ENCODE data around the gene CHCHD6.

The CHCHD6 gene

DNA sequence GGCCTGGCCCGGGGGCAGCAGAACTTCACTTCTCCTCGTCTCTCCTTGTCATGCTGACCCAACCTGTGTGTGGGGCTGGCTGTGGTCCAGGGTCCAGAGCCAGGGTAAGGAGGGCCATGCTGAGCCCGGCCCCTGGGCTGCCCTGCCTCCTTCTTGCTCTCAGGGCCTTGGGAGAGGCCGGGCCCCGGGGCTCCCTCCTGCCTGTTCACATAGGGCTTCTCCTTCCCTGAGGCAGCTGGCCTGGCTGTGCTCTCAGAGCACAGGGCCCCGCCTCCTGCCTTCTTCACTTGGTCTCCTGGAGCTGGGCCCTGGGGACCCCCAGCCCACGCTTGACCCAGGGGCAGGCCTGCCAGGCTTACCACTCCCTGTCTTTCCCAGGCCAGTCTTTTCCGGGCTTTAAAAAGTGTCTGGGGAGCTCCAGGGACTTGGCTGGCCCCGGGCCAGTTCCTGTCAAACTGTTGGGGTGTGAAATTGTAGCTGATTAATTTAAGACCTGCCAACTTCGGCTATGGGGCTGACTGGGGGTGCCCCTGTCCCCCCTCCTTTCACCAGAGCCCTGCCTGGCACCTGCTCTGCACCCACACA is 290.7 kb downstream of the CHCHD6 start:
- no peak for DNase-seq (ENCODE audit: low spot score)

DNA sequence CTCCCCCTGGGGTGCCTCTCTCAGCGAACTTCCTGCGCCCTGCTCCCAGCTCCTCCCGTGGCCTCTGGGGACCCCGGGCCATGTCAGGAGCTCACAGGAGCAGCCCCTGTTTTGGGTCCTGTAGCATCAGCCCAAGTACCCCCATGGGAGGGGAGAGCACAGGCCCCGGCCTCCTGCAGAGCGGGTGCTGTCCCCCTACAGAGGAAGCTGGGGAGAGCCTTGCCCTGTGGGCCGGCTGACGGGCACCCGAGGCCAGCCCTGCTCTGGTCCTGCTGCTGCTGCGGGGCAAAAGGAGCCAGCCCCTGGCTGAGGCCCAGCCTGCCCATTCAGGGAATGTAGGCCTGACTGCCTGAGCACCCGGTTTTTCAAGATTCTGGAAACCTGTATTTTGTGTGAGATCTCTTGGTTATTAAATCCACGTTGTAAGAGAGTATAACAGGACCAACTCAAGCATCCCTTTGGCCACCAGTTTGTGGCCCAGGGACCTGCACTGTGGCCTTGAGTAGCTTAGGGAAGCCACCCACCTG is 291.3 kb downstream of the CHCHD6 start:
- no peak for DNase-seq (ENCODE audit: low spot score)

DNA sequence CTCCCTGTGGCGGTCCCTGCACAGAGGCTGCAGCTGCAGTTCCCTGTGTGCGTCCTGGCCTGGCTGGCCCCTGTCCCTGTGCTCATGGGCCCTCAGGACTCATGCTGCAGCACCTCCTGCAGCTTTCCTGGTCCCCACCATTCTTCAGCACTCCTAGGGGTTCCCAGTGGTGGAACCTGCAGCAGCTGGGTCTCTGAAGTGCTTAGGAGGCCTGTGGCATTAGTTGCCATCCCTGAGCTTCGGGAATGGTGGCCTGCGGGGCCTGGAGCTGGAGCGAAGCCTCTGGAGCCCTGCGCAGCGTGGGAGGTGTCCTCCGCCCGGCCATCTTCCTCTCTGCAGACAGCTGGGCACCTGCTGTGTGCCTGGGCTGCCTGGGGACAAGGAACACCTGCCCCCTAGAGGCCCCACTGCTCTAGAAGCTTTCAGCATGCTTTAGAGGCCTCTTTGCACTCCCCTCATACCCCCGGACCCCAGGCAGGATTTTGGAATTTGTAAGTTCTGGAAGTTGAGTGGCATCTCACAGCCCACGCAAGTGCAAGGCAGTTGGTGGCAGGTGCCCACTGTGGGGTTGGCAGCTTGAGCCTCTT is 292.0 kb downstream of the CHCHD6 start:
- DNase-seq (ENCODE audit: low spot score), result no peak

DNA sequence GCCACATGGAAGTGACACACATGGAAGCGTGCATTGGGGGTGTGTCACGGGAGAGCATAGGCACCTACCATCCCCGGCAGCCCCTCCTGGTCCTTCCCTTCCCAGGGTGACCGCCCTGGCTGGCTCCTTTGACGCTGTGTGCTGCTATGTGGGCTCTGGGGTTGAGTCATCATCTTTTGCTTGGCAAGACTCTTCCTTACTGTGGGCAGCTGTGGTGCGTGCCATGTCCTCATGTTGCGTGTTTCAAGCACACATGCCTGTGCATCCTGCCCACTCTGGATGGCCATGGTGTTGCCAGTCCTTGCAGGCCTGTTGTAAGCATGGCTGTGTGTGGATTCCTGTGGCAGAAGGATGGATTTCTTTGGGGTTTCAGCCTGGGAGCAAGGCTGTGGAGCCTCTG is 292.9 kb downstream of the CHCHD6 start:
- DNase-seq (ENCODE audit: low spot score), result no peak

DNA sequence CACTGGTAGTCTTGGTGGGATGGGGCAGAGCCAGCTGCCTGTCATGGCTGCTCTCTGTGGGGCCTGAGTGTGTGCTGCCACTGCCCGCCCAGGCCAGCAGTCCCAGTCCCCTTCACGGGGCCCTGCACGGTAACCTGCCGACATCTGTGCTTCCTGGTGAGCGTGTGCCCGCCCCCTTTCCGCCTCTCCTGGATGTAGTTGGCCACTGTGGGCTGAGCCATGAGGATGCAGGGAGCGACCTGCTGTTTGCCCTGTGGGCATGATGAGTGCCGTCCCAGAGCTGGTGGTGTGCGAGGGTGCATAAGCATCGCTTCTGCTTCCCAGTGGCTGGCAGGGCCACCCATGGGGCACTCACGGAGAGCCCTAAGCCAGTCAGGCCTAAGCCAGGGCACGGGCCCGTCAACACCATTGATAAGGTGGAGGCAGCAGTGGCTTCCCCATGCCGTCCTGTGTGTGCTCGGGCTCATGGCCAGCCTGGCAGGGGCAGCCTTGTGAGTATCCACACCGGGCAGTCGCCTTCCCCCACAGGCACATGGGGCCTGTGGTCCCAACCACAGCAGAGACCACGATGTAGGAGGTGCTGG is 293.5 kb downstream of the CHCHD6 start:
- no peak for DNase-seq (ENCODE audit: low spot score)

DNA sequence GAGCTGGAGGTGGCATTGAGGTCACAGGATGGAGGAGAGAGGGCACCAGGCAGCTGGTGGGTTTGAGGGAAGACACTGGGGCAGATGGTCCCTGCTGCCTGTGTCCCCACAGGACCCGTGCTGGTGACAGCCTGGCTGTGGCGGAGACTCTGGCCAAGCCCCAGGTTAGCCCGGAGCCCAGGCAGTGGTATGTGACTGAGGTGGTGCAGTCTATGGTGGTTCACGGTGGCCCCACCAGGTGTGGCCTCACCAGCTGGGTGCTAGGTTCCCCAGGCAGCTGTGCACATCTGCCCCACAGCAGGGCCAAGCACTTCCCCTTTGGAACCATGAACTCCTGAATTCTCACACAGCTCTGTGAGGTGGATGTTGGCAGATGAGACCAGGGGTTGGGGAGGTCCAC is 294.3 kb downstream of the CHCHD6 start:
- DNase-seq (ENCODE audit: low spot score), result no peak

DNA sequence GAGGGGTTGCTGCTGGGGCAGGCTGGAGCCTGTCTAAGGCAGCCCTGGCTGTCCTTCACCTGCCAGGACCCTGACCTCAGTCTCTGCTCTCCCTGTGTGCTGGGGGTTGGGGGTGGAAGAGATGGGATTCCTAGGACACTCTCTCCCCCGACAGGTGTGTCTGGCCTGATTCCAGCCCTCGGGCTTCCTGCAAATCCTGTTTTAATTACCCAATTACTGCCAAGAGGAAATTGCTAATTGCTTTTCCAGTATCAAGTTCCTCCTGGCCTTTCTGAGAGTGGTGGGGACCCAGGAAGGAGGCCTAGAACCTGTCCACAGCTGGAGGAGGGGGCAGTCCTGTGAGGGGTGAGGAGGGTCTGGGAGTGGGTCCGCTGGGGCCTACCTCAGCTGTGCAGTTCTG is 294.7 kb downstream of the CHCHD6 start:
- no peak for DNase-seq (ENCODE audit: low spot score)

DNA sequence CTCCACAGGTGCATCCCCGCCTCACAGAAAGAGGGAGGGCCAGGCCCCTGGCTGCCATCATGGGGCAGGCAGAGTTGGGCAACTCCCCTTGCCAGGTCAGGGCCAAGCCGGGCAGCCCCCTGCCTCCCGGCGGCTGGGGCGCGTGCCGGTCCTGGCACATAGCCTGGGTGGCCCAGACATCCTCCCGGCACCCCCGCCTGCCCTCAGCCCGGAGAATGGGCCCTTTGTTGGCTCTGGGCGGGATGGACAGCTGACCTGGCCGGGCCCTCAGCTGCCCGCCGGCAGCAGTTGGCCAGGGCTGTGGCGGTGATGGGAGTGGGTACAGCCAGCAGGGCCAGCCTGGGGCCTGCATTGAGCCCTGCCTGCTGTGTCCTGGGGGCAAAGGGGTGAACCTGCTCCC is 295.3 kb downstream of the CHCHD6 start:
- no peak for DNase-seq (ENCODE audit: low spot score)

DNA sequence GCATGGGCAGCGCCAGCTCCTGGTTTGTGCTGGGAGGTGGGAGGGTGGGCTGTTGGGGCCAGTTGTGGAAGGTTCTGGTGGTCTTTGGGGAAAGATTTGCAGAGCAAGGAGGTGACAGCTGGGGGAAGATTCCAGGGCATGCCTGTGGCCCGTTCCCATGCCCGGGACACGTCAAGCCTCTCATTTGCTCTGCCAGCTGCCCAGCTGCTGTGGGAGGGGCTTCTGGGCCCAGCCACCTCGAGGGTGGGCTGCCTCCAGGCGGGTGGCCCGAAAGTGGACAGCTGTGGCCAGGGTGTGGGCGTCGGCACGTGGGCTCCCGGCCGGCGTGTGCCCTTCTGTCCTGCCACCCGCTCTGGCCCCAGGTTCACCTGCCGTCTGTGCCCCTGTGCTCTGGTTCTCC is 296.1 kb downstream of the CHCHD6 start:
- no peak for DNase-seq (ENCODE audit: low spot score)

DNA sequence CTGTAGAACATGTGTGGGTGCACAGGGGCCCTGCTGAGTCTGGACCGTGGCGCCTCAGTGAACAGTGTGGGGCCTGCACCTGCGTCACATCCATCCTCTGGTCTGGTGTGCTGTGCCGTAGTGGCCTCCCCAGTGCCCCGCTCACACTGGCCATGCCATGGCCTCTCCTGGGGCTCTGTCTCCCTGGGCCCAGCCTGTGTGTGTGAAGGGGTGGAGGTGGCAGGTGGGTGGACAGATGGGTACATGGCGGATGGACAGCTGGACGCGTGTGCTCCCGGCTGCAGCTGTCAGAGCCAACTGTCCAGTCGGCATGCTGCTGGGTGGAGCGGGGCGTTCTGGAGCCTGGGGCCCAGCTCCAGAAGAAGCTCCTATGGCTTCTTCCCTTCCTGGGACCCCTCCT is 296.7 kb downstream of the CHCHD6 start:
- no peak for DNase-seq (ENCODE audit: low spot score)

DNA sequence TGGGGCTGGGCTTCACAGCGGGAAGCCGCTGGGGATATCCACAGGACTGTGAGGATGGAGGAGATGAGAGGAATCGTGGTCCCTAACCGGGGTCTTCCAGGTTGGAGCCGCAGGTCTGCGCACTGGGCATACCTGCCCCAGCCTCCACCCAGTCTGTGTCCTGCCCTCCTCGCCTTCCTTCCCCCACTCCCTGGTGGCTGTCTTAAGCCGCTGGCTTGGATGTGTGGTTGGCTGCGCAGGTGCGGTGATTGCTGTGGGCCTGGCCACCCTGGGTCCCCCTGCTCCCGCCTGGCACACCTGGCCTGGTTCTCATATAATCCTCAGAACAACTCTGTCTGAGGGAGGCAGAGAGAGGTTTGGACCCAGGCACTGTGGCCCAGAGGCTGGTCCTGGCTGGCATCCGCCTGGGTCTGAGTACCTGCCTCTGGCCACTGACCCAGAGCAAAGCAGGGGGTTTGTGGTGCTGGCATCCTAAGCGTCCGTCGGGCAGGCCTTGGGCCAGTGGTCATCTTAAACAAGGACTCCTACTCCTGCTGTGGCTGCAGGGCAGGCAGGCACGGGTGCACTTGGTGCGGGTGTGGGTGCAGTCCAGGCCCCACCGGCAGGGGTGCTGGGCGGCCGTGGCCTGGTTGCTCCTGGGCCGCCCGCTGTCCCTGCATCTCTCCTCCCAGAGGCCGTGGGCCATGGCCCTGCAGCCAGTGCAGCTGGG is 297.6 kb downstream of the CHCHD6 start:
- DNase-seq (ENCODE audit: low spot score), result no peak

DNA sequence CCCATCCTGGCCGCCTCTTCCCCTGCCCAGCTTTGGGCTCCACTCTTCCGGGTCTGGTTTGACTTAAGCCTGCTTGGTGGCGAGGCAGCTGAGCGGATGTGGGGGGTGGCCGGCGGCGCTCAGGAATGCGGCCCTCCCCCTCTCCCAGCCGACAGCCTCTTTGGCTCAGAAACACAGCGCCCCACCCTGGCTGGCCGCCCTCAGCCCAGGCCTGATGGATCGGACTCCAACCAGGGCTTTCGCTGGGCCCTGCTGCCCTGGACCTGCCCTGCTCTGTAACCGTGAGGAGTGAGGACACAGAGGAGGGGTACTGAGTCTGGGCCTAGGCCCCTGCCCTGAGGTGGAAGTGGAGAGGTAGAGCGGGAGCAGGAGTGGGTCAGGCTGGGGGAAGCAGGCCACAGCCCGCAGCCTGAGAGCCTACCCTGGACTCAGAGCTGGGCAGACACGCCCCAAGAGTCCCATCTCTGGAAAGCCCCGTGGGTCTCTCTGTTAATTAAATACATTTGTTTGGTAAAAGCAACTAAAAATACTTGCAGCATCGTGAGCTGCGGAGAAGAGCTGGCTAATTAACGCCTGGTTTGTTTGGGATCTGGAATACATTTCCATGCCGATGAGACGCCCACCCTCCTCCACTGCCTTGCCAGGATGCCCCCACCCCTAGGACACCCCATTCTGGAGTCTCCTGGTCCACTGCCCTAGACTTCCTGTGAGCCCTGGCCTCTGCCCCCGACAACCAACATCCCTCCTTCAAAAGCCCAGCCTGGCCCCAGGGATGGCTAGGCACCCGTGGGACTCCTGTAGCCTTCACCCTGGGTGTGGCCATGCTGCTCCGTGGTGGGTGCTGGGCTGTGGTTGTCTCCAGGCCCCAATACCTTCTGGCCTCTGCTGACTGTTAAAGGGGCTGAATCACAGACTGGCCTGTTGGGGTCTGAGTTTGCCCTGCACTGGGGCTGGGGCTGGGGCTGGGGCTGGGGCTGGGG is 298.4 kb downstream of the CHCHD6 start:
- no peak for DNase-seq (ENCODE audit: low spot score)

DNA sequence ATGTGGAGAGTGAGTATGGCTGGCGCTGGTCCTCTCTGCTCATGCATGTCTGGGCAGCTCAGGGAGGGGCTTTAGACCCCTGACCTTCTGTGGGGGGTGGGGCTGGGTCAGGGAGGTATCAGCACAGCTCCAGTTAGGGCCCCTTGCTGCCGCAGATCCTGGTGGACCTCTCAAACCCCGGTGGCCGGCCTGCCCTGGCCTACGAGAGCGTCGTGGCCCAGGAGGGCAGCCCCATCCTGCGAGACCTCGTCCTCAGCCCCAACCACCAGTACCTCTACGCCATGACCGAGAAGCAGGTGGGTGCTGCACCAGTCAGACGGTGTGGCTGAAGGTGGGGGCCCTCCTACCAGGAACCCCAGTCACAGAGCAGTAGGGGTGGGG is 299.1 kb downstream of the CHCHD6 start:
- DNase-seq (ENCODE audit: low spot score), result no peak

DNA sequence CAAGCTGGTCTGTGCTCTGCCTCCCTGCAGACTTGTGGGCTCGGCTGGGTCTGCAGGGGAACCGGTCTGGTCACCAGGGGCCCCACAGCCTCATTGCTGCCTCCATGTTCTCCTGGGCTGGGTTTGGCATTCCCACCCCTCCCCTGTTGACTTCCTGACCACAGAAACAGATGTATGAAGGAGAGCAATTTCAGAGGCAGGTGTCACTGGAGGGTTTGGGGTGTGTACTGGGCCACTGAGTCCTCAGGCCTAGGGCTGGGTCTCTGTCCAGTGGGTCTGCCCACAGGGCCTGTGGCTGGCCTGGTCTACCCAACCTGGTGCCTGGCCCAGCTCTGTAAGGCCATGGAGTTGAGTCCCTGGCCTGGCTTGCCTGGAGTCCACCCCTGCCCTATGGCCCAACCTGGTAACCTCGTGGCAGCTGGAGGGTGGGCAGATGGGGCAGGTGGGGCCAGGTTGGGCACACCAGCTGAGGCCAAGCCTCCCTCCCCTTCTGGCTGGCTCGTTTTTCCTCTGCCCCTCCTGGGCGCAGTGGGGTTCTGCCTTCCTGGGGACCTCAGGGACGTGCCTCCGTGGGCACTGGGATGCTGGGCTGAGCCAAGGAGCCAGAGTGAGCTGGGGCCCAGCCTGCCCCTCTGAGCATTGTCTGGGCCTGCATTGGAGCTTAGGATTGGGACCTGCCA is 299.7 kb downstream of the CHCHD6 start:
- DNase-seq (ENCODE audit: low spot score), result no peak

DNA sequence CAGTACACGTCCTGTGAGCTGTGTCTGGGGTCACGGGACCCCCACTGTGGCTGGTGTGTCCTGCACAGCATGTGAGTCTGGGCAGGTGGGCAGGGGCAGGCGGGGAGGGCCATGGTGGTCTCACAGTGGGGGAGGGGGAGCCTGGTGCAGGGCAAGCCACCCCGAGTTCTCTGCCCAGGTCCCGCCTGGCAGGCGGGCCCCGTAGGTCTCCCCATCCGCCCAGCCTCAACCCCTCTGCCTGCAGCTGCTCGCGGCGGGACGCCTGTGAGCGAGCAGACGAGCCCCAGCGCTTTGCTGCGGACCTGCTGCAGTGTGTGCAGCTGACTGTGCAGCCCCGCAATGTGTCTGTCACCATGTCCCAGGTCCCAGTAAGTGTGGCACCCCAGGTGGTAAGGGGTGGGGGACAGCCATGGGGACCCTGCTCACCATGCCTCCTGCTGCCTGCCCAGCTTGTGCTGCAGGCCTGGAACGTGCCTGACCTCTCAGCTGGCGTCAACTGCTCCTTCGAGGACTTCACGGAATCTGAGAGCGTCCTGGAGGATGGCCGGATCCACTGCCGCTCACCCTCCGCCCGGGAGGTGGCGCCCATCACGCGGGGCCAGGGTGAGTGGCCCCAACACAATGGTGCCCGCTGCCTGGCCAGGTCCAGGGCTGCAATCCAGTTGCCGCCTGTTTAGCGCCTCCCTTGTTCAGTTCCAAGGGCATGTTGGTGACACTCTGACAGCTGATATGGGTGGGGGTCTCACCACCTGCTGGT is 300.8 kb downstream of the CHCHD6 start:
- DNase-seq (ENCODE audit: low spot score), result no peak

DNA sequence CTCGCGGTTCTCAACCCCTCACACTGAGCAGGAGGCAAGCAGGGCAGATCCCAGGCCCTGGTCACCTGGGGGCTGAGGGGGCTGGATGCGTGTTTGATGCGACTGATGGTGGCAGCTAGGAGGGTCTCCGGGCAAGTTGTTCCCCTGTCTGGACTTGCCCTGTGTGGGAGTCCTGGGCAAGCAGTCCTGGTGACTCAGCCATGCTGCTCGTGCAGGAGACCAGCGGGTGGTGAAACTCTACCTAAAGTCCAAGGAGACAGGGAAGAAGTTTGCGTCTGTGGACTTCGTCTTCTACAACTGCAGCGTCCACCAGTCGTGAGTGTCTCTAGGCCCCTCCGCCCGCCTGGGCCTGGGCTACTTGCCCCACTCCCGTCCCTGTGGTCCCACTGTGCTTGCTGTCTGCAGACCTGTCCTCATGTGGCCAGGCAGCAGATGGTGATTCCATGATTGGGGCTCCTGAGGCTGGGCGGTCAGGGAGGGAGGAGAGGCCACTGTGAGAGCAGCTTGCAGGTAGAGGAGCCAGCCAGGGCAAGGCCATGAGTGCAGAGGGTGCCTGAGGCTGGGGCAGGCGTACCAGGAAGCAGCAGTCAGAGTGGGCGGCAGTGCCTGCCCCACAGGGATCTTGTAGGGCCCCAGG is 301.9 kb downstream of the CHCHD6 start:
- DNase-seq (ENCODE audit: low spot score), result no peak

DNA sequence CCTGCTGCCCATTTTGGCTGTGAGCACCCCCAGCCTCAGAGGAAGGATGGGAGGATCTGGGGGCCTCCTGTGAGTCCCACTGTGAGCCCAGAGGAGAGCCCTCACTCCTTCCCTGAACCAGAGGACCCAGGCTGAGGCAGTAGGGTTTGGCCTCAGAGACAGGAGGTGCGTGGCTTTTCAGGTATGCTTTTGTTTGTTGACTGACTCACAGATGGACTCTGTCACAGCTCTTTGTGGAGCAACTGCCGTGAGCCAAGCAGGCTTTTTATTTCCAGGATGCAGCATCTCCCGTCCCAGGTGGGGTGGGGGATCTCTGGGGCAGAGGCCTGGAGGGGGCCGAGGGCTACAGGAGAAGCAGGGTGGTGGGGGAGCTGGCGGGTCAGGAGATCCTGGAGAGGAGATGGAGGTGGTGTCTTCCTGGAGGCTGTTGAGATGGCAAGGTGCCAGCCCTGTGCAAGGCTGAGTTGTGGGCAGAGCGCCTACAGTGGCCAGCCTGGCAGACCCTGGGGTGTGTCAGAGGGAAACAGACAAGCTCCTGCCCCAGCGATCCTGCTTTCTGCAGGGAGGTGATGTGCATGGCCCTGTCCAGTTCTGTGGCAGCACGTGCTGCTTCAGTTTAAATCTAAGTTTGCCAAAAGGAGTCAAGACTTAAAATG is 302.9 kb downstream of the CHCHD6 start:
- DNase-seq (ENCODE audit: low spot score), result no peak

DNA sequence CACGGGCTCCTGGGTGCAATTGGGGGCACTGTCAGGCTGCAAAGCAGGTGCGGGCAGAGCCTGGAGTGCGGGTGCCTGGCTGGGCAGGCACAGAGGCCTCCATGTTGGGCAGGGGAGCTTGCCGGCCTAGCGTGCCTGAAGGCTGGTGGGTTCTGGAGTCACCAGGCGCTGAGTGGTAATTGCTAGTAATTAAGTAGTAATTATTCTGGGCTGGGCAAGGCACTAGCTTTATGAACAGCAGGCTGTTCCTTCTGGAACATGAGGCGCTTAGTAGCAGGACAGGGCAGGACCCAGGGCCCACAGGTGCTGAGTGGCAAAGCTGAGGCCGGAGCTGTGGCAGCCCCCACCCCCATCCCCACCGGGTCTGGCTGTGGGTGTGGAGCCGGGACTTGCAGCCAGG is 304.2 kb downstream of the CHCHD6 start:
- no peak for DNase-seq (ENCODE audit: low spot score)

DNA sequence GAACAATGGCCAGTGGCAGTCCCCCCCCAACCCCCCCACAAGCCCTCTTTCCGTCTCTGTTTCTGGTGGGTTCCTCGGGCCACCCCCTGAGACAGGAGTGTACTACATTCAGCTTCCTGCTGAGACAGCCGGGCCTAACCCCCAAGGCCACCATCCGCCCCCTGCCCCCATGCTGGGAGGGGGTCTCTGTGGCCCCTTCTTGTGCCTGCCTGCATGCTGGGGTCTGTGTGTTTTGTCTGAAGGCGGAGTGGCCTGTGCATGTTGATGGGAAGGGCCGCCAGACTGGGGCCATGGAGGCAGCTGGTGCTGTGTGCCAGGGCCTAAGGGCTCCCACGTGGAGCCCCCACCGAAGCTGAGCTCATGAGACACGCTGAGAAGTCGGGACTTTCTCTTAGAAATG is 305.5 kb downstream of the CHCHD6 start:
- no peak for DNase-seq (ENCODE audit: low spot score)
